Activated effector memory CD4-positive, alpha-beta T cell treated with anti-CD3 and anti-CD28 coated beads, Interleukin-2, amount 50 U/mL, for 16 hours (primary cell): ENCODE measurements around the gene GGT5.
"Not testable (repeated sequence)": the region's sequence is repeated elsewhere in the genome, so short reads cannot be mapped to it uniquely, and the experiment has no call there.

ENCODE experiments used
- DNase-seq: peaks from one replicate; pipeline ENCODE4 v3.0.0-alpha.2; 2020

GGT5 gene

DNA sequence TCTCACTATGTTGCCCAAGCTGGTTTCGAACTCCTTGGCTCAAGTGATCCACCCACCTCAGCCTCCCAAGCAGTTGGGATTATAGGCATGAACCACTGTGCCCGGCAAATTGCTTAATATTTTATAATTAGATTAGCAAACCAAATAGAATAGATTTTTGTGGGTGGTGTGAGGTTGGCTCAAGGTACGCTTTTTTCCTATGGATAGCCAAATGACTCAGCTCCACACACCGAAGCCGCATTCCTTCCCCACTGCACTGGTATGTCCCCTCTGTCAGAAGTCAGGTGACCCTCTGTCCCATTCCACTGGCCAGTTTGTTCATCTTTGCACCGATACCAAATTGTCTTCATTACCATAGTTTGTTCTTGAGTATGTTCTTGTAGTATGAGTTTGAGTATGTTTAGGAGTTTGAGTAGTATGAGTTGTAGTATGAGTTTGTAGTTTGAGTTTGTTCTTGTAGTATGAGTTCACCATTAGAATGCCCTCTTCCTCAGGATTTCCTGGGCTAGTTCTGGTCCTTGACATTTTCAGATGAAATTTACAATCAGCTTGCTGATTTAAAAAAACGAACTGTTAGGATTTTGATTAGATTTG is 44.2 kb downstream of the GGT5 start:
- no peak for DNase-seq

DNA sequence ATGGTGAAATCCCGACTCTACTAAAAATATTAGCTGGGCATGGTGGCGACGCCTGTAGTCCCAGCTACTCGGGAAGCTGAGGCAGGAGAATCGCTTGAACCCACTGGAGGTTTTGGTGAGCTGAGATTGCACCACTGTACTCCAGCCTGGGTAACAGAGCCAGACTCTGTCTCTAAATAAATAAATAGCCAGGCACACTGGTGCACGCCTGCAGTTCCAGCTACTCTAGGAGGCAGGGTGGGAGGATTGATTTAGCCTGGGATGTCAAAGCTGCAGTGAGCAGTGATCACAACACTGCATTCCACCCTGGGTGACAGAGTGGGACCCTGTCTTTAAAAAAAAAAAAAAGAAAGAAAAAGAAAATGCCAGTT is 46.2 kb downstream of the GGT5 start:
- DNase-seq: no peak

DNA sequence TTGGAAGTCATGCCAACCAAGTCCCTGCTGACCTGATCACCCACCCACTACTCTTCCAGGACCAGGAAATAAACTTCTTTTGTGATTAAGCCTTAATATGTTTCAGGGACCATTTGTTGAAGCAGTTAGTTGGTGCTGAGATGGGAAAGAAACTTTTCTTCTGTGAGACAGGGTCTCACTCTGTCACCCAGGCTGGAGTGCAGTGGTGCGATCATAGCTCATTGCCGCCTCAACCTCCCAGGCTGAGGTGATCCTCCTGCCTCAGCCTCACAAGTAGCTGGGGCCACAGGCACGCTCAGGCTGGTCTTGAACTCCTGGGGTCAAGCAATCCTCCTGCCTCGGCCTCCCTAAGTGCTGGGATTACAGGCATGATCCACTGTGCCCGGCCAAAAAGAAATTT is 53.0 kb downstream of the GGT5 start:
- DNase-seq: no peak

DNA sequence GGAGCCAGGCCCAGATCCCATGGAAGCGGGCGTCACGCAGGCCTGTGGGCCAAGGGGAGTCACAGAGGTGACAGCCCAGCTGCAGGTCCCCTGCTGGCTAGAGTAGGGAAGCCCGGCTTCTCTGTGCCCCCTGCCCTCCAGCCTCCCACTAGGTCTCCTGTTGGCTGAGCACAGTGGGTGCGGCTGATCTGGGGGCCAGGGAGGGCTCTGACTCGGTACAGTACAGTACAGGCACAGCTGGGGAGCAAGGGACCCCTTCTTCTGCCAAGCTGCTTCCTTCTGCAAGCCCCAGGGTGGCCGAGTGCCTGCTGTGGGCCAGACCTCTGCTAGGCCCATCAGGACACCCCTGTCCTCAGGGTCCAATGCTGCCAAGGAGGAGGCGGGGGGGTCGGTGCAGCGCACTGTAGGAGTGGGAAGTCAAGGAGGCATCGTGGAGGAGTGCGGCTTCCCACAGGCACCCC is 53.5 kb downstream of the GGT5 start:
- DNase-seq: no peak

DNA sequence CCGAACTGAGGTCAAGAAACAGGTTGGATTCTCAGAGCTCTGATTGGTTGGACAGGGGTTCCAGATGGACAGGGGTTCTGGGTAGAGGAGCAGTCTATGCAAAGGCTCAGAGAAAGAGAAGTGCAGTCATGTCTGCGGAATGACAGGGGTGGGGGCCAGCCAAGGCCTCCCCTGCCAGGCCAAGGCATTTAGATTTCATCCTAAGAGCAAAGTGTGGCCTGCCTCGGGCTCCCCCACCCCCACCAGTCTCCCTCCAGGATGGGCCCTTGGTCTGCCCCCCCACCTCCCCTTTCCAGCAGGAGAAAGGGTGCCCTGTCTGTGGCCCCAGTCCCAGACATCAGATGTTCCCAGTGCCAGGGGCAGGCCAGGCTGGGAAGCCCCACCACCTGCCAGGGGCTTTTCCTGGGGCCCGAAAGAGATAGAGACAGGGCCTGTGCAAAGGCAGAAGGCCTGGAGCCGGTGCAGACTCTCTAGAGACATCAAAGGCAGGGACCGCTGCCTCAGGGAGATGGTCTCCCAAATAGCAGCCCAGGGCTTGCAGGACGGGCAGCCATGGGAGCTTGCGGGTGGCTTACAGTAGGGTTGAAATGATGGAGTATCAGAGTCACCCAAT is 54.2 kb downstream of the GGT5 start:
- DNase-seq: no peak

DNA sequence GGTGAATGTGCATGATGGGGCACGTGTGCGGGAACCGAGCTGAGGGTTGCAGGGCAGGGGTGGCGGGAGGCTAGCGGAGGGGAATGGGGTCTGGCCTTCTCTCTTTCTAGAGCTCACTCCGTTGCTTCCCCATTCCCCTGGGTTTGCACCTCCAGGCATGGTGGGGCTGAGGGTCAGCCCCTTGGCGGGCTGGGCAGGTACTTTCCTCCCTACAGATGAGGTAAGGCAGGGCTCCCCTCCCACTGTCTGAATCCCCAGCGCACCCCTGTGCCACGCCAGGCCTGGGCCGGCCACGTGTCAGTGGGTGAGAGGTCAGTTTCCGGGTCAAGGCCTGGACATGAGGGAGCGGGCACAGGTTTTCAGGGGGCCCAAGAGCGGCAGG is 54.7 kb downstream of the GGT5 start:
- DNase-seq: no peak

DNA sequence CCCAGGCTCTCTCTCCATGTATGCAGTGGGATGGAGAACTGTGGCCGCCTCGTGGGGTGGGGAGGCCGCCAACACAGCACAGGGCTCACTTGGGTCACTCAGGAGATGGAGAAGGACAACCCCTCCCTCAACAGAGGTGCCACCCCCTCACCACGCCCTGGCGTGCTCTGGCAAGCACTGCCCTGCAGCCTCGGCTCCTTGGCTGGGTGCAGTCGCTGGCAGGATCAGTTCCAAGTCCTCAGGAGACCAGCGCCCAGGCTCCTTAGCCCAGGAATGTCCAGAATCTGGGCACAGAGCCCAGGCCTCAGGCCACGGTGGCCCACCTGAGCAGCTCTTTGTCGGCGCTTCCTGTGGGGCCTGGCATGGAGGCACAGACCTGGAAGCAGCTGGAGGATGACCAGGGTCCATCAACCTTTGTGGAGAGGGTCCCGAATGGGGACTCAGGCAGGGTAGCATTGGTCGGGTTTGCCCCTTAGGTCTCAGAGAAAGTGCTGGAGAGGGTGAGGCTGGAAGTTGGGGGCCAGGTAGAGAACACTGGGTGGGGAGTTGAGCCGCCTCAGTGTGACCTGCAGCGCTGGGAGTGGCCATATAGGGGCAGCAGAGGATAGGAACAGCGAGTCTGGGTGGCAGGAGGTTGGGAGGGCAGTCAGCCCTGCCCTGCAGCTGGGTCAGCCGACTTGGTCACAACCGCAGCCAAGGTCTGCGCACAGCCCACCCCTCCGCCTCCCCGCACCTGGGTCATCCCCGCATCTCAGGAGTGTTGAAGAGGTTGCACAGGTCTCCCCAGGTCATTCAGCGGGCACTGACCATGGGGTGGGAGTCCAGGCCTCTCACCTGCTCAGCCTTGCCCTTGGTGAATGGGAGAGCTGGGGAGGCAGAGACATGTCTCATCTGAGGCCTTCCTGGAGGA is 55.4 kb downstream of the GGT5 start:
- DNase-seq: peak; percentile 65

DNA sequence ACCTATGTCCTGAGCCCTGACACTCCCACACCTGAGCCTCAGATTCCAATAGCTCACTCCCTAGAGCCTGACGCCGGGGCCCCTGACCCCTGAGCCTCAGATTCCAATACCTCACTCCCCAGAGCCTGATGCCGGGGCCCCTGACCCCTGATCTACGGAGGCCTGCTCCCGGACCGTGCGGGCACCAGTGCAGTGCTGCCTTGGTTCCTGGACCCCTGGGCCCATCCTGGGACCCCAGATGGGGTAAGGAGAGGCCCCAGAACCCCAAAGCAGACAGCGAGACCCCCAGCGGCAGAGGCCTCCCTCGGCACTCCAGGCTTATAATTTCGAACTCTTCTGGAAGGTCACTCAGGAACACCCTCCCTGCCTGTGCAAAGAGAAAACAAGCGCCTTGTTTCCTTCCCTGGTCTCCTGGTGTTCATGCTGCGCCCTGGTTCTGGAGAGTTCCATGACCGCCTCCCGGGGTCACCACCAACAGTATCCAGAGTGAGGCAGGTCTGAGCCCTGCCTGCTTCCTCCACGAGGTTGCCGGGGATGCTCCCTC is 56.1 kb downstream of the GGT5 start:
- no peak for DNase-seq

DNA sequence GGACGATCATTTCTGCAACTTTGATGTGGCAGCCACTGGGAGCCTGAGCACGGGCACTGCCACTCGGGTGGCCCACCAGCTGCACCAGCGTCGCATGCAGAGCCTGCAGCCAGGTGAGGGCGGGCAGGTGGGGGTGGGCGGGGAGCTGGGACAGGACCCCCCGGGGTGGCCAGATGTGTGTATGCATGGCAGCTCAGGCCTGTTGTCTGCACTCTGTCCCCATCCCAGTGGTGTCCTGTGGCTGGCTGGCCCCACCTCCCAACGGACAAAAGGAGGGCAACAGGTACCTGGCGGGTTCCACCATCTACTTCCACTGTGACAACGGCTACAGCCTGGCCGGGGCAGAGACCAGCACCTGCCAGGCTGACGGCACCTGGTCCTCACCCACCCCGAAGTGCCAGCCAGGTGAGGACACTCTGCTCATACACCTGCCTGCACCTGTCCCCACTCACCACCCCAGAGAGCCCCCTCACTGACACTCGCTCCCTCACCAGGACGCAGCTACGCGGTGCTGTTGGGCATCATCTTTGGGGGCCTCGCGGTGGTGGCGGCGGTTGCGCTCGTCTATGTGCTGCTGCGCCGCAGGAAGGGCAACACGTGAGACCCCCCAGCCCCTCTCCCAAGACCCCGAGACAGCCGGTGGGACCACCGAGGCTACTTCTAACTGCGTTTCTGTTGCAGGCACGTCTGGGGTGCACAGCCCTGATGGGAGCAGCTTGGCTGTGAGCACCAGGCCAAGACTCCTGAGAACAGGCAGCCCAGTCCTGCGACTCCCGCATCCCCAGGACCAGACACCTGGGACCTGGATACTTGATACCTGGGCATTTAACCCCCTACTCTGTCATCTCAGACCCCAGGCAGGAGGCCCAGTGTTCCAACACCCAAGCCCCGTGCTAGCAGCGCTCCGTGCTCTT is 56.9 kb downstream of the GGT5 start:
- no peak for DNase-seq

DNA sequence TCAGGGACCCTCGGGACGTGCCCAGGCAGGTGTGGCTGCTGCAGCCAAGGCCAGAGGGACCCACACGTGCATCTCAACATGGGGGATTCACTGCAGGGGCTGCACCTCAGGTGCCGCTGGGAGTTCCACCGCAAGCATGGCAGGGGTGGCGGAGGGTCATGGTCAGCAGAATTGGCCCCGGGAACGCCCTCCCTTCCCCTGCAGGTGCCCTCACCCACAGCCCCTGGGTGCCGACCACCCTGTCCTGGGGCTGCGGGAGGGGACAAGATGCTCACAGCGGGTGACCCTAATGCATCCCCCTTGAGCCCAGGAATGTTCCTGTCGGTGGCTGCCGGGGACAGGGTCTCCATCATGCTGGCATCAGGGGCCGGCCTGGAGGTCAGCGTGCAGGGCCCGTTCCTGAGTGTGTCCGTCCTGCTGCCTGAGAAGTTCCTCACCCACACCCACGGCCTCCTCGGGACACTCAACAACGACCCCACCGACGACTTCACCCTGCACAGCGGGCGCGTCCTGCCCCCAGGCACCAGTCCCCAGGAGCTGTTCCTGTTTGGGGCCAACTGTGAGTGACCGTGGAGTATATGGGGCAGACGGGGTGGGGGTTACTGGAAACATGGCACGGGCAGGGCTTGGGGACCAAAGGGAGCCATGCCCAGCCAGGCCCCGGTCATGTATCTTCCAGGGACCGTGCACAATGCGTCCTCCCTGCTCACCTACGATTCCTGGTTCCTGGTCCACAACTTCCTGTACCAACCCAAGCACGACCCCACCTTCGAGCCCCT is 57.8 kb downstream of the GGT5 start:
- no peak for DNase-seq

DNA sequence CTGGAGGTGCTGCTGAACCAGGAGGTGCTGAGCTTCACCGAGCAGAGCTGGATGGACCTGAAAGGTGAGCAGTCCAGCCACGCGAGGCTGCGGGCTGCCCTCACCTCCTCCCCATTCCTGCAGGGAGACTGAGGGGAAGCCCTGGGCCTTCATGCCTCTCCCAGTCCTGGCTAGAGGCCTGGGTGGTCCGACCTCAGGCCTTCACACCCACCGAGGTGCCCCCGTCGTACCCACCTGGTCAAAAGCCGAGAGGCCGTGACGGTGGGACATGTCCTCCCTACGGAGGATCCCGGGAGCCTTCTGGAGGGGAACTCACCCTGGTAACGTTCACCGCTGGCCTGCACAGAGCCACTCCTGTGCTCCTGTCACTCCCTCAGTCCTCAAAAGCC is 58.5 kb downstream of the GGT5 start:
- DNase-seq: no peak

DNA sequence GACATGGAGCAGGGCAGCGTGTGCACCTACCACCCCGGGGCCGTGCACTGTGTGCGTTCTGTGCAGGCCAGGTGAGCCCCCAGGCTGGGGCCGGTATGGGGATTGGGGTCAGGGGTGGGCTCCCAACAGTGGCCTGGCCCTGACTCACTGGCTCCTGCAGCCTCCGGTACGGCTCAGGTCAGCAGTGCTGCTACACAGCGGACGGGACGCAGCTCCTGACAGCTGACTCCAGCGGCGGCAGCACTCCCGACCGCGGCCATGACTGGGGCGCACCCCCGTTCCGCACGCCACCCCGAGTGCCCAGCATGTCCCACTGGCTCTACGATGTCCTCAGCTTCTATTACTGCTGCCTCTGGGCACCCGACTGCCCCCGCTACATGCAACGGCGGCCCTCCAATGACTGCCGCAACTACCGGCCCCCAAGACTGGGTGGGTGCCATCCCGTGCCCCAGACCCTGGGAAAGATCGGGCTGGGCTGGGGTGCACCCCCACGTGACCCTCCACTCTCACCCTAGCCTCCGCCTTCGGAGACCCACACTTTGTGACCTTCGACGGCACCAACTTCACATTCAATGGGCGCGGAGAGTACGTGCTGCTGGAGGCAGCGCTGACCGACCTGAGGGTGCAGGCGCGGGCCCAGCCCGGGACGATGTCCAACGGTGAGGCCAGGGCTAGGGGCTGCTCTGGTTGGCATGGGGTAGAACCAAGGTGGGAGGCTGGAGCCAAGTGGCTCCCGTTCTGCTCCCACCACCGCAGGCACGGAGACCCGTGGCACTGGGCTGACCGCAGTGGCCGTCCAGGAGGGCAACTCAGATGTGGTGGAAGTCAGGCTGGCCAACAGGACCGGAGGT is 59.2 kb downstream of the GGT5 start:
- no peak for DNase-seq

DNA sequence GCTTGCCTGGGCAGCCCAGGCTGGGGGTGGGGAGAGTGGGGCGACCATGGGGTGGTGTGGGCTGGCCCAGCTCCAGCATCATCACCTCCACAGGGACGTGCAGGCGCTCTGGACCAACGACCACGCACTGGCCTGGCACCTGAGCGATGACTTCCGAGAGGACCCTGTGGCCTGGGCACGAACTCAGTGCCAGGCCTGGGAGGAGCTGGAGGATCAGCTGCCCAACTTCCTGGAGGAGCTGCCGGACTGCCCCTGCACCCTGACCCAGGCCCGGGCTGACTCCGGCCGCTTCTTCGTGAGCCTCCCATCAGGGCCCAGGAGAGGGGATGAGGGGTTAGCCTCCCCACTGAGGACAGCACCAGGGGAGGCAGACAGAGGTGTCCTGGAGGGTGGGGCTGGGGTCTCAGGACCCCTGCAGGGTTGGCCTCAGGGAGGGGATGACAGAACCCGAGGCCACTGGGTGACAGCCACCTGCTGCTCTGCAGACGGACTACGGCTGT is 59.8 kb downstream of the GGT5 start:
- no peak for DNase-seq

DNA sequence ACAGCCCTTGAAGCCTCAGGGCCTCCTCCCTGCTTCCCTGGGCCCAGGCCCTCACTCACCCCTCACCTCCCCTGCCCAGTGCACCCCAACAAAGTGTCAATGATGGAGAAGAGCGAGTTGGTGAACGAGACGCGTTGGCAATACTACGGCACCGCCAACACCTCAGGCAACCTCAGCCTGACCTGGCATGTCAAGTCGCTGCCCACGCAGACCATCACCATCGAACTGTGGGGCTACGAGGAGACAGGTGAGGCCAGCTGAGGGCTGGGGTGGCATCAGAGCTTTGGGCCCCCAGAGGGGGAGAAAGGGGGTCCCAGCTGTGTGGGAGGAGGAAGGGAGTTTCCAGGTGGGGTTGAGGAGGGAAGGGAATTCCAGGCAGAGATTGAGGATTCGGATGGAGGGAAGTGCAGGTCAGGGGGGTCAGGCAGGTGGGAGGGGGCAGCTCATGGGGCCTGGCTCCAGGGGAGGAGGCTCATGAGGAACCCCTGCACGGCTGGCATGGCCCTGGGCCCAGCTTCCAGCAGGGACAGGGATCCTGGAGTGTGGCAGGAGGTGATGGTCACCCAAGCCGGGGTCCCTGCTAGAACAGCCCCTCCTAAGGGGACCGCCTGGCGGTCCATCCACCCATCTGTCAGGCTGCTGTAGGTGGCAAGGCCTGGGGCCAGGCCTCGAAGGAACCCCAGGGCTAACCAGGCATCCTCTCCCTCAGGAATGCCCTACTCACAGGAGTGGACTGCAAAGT is 60.7 kb downstream of the GGT5 start:
- DNase-seq: no peak

DNA sequence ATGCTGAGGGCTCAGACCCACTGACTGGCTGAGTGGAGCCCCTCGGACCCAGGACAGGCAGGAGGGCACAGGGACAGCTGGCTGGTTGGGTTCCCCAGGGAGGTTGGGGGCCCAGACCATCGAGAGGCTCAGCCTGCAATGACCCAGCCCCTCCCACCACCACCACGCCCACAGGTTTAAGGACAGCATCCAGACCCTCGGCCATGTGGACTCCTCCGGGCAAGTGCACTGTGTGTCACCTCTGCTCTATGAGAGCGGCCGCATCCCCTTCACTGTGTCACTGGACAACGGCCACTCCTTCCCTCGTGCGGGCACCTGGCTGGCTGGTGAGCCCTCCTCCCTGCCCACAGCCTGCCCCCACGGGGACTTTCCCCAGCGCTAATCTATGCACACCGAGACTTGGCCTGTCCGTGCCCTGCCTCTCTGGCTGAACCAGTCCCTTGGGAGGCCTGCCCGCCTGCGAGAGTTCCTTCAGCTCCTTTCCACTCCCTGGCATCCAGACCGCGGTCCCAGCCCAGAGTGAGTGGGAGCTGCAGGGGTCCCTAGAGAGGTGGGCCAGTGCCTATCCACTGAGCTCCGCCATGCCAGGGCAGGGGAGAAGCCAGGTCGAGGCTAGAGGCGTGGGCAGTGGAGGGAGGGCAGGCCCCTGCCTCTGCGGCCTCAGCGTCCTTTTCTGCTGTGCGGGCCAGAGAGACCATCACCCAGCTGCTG is 61.4 kb downstream of the GGT5 start:
- DNase-seq: no peak

DNA sequence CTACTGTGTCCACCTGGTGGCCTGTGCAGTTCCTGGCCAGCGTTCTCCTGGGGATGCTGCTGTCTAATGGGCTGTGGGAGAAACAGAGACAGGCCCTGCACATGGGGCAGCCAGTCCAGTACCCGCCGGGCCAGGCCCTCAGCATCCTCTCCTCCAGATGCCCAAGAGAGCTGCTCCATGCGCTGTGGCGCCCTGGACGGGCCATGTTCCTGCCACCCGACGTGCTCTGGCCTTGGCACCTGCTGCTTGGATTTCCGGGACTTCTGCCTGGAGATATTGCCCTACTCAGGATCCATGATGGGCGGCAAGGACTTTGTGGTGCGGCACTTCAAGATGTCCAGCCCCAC is 62.0 kb downstream of the GGT5 start:
- DNase-seq: not testable (repeated sequence)

DNA sequence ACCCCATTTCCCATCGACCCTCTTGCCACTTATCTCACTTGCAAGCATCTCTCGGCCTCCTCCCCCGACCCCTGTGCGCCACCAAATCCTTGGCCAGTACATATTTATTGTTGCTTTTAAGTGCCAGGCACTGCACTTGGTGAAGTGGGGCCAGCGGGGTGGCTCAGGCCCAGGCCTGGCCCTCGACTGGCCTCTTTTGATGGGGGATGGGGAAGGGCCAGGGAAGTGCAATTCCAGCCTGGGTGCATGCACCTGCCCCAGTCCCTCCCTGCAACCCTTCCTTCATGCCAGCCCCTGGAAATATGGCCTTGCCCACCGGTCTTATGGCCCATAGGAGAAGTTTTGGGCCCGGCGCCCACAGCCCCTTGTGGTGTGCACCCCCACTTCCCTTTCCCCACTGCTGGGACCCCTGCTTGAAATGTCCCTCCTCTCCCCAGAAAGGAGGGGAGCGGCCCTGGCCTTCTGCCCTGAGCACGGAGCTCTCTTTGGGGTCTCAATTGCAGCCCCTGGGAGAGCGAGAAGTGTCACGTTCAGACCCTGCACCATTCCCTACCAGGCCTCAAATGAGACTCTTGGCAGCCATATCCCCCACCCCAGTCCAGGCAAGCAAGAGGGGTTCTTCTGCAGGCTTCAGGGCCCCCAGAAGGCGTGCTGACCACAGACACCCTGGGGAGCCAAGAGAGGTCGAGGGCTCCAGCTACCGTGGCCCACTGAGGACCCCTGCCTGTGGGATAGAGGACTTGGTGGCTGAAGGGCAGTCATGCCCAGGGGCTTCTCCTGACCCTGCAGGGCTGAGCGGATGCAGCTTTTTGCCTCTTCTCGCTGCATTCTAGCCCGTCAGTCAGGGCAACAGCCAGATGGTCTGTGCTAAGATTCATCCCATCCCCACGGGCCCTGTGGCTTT is 62.6 kb downstream of the GGT5 start:
- no peak for DNase-seq
